Pancreas (tissue), 10 donors: Measurements from ENCODE around the gene ELL. TPM values are rescaled to one million over a fixed set of nuclear protein-coding genes. Genes with fewer than 3 reads are reported as not detected.
A peak's percentile ranks its signal among the peaks of the same experiment; 100 is the strongest.

Experiments
- ATAC-seq, 4 donors: fragments of 200-7000 bp; cut with Tn5 transposase; one replicate each; pipeline versions ENCODE4 v1.8.0 to v1.9.1; 2020; ENCODE audit warnings: mild to moderate bottlenecking in 4 of 4, moderate library complexity in 4 of 4
- DNase-seq, 6 donors: peaks; one replicate each; pipeline ENCODE4 v3.0.0-alpha.2; 2020
- FAIRE-seq: peaks from 2 replicates; lab custom pipeline; 2012; peaks lifted over from hg19 to GRCh38; lab: Jason Lieb, UNC
- H3K27ac ChIP-seq, 4 donors: fragments of 200-600 bp; sonication (generic); 1 replicate in 3 of 4; 2 replicates in 1 of 4; pipeline versions ENCODE4 v1.5.0 to v1.8.0; 2020
- H3K27me3 ChIP-seq, 4 donors: fragments of 200-600 bp; one replicate each; pipeline ENCODE4 v1.8.0; 2021
- H3K36me3 ChIP-seq, 3 donors: fragments of 200-600 bp; sonication (generic) in 1 of 3; one replicate each; pipeline versions ENCODE4 v1.5.0 to v1.8.0; 2020 to 2021
- H3K4me1 ChIP-seq, 3 donors: fragments of 200-600 bp; one replicate each; pipeline ENCODE4 v1.8.0; 2021
- H3K4me3 ChIP-seq, 4 donors: fragments of 200-600 bp; sonication (generic) in 2 of 4; one replicate each; pipeline versions ENCODE4 v1.5.0 to v1.8.0; 2020 to 2021
- H3K9me3 ChIP-seq, 4 donors: fragments of 200-600 bp; one replicate each; pipeline ENCODE4 v1.8.0; 2021
- CTCF ChIP-seq, 4 donors: fragments of 200-600 bp; sonication (generic) in 3 of 4; IDR thresholded peaks; one replicate each; pipeline versions ENCODE4 v1.5.0 to v1.8.0; 2021; ENCODE audit warnings: antibody characterized with exemption in 4 of 4
- WGBS, 2 donors: extraction: QIAGEN DNeasy Blood & Tissue Kit; methylation state at CpG; one replicate each; pipeline ENCODE4 v1.1.7; 2013; 5-methylcytosine and 5-hydroxymethylcytosine counted together
- intact Hi-C, 3 donors: fragments of 100-400 bp; cut with DNase I; formaldehyde crosslinking; loops; one replicate each; pipeline versions ENCODE4 v1.11.1 to v1.14.2; 2022
- polyA plus RNA-seq, 2 donors: library from polyadenylated mRNA; stranded (reverse); fragments of 200-250 nt; gene quantifications; one replicate each; pipeline ENCODE4 v1.2.3, GENCODE V29; 2013
- total RNA-seq, 6 donors: library from RNA; stranded (reverse); fragmentation: NEBNext Ultra II Directional in 4 of 6; extraction: Animal tissue kit (Norgen Biotek cat#: 25700) in 4 of 6; gene quantifications; one replicate each; pipeline versions ENCODE4 v1.2.1 to v1.2.4, GENCODE V29; 2021 to 2023
- donor health status: healthy with polysubstance abuse.
- donor health status: DM: no; HTN: no; CAD: no; lungs with moderate emphysema.
- donor health status: DM: no; HTN: no; CAD: no.
- donor health status: control.
- donor health status: control.
- donor health status: Bipolar disorder and iron deficiency.
- donor health status: DM: yes; HTN: yes; CAD: no.
- donor health status: DM: no; HTN: no; CAD: no.
- donor health status: DM: no; HTN: no; CAD: no.
- donor health status: DM: yes; HTN: yes; CAD: no.

Gene ELL
- total and polyA plus RNA-seq, 8 donors: 5.8 to 13.4 (median 9.8) TPM

DNA sequence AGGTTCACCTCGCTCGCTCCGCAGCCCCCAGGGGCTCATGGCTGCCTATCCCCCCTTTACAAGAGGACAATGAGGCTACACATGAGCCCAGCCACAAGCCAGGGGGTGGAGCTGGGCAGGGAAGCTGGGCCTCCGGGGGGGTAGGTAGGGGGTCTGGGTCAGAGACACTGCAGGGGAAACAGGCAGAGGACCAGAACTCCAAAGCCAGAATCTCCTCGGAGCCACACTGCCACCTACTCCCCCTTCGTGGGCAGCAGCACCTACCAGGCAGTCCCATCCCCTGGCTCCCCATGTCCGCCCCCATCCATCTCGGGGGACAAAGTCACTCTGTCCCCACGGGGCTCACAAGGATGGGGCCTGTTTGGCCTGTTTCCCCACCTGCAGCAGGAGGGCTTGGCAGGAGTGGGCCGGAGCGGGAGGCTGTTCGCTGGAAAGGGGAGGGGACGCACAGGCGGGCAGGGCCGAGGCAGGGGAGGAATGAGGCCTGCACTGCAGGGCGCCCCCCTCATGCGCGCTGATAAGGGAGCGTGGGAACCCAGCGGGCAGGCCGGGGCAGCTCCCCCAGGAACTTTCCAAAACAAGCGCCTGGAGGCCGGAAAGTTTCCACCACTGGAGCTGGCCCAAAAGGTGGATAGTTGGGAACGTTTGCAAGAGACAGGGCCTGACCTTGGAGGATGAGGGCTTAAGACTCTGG lies 83.4 kb downstream of the ELL start:
- Histone ChIP-seq H3K27ac (peak overlapping the region; percentile 70 to 83 (median 78)), H3K36me3 (no peaks in the 10 kb centered on the region), H3K4me1 (peaks cover 0 to 11% (median 0%) of the 10 kb centered on the region in 3 donors), H3K27me3 (no peaks in the 10 kb centered on the region), H3K9me3 (no peaks in the 10 kb centered on the region), H3K4me3 (peak overlapping the region; percentile 20 to 57 (median 38))
- WGBS, 2 donors: 8 to 9% methylated on average over 20 to 24 of the region's 24 CpGs
- intact Hi-C loops: no loop called here
- no peak for TF ChIP-seq CTCF (IDR thresholded peaks at IDR 0.05)
- ATAC-seq: peak; percentile 22 to 46 (median 37)
- peak in 5 of 6 donors; percentile 53 to 89 (median 69) for DNase-seq
- FAIRE-seq: no peak

DNA sequence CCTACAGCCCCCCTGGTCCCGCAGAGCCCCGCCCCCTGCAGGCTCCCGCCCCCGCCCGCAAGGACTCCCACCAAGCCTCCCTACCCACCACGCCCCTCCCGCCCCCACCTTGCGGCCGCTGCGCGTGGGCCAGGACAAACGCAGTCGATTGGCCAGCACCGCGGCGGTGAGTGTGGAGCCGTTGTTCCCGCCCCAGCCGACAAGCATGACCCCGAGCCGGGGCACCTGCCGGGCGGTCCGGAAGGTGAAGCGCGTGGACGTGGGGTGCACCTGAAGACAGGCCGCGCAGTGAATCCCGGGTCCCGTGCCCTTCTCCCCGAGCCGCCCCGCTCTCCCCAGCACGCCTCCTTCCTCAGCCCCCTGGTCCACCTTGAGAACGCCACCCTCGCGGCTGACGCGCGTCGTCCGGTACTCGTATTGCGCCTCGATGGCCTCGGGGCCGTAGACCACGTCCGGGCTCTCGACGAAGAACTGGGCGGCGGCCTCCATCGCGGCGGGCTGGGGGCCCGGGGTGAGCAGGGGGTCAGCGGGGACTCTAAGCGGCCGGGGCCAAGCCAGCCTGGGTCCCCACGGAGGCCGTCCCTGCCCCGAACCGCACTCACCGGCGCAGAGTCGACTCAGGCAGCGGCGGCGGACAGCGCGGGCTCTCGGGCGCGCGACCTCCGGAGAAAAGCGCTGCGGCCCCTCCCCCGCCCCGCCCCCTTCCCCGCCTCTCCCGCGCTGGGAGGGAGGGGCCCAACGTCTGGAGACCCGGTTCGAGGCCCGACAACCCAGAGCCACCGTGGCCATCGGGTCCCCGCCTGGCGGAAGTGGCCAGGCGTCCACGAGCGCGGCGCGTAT lies 84.2 kb downstream of the ELL start, which contains the start of gene ISYNA1:
Gene ISYNA1, minus strand, starts transcription at position 643 of the 840 bp plus-strand sequence. Its CDS starts 154 bp downstream, at position 489.
- Histone ChIP-seq H3K9me3 (no peaks in the 10 kb centered on the region), H3K4me1 (peaks cover 0 to 11% (median 0%) of the 10 kb centered on the region in 3 donors), H3K4me3 (peak within 1 kb of the TSS; percentile 20 to 57 (median 38)), H3K27me3 (no peaks in the 10 kb centered on the region), H3K27ac (peak within 1 kb of the TSS; percentile 70 to 83 (median 78)), H3K36me3 (no peaks in the 10 kb centered on the region)
- DNase-seq (peak in 4 of 6 donors; percentile 51 to 90 (median 73)), FAIRE-seq (no peak), ATAC-seq (peak; percentile 49 to 62 (median 55))
- intact Hi-C loops: no loop called here
- no peak for TF ChIP-seq CTCF (IDR thresholded peaks at IDR 0.05)
- WGBS, 2 donors: 1% methylated on average over 77 to 96 of the region's 99 CpGs

DNA sequence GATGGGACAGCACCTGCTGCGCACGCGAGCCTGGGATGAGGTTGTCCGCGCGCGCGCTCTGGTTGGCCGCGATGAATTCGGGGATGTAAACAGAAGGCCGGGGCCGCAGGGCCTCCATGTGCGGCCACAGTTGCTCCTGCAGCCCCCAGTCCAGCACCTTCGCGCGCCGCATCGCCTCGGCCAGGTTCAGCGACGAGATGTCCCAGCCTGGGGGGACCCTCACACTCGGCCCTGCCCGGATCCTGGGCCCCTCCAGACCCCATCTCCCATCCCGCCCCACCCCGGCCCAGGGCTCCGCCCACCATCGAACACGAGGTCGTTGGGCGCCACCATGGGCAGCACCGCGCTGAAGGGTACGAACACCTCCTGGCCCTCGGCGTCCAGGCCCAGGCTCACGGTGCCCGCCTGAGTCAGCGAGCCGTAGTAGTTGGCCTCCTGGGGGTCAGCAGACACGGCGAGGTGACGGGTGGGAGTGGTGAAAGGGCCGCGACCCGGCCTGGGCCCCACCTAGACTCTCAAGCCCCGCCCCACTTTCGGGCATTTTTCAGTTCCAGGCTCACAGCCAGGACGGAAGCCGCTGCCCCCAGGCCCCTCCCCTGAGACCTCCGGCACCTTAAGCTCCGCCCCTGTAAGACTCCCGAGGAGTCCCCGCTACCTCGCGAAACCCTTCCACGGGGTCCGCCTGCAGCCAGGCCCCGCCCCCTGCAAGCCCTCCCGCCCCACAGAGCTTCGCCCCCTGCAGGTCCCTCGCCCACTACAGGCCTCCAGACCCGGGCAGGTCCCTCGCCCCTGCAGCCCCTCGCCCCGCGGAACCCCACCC lies 85.0 kb downstream of the ELL start:
- peaks cover 0 to 11% (median 0%) of the 10 kb centered on the region in 3 donors for H3K4me1 ChIP-seq
- H3K36me3 ChIP-seq: no peaks in the 10 kb centered on the region
- no peaks in the 10 kb centered on the region for H3K9me3 ChIP-seq
- no peak for FAIRE-seq
- 38 to 40% methylated on average over 54 to 67 of the region's 67 CpGs for WGBS, 2 donors
- peak overlapping the region in 2 of 4 donors; percentile 44 to 57 for H3K4me3 ChIP-seq
- no peak for TF ChIP-seq CTCF (IDR thresholded peaks at IDR 0.05)
- peak in 5 of 6 donors; percentile 65 to 90 (median 75) for DNase-seq
- no peaks in the 10 kb centered on the region for H3K27me3 ChIP-seq
- H3K27ac ChIP-seq: peak overlapping the region; percentile 51 to 79 (median 74)
- ATAC-seq: peak; percentile 30 to 54 (median 47)
- intact Hi-C loops: no loop called here

GRCh38 chr19:18435842-18436670 lies 85.8 kb downstream of the ELL start:
- Histone ChIP-seq H3K9me3 (no peaks in the 10 kb centered on the region), H3K36me3 (no peaks in the 10 kb centered on the region), H3K27ac (peak overlapping the region in 1 of 4 donors; percentile 70), H3K4me3 (peak overlapping the region in 2 of 4 donors; percentile 44 to 57), H3K27me3 (no peaks in the 10 kb centered on the region), H3K4me1 (peaks cover 0 to 11% (median 0%) of the 10 kb centered on the region in 3 donors)
- no peak for TF ChIP-seq CTCF (IDR thresholded peaks at IDR 0.05)
- FAIRE-seq: no peak
- DNase-seq: no peak
- 88 to 90% methylated on average over 46 of the region's 46 CpGs for WGBS, 2 donors
- no peak for ATAC-seq
- intact Hi-C loops: no loop called here
